Neuron (in vitro differentiated cells): ENCODE data around the gene CYTH3.

Source experiments
- H2AFZ ChIP-seq: one replicate; pipeline ENCODE4 v1.6.1; 2013; ENCODE audit warnings: low read depth, mild to moderate bottlenecking, inconsistent platforms, low read length, moderate library complexity
- H3K27me3 ChIP-seq: one replicate; pipeline ENCODE4 v1.6.1; 2013; ENCODE audit warnings: low read length; ENCODE audit not compliant: insufficient read depth
- H3K36me3 ChIP-seq: one replicate; pipeline ENCODE4 v1.6.1; 2013; ENCODE audit warnings: low read length; ENCODE audit not compliant: insufficient read depth
- H3K4me1 ChIP-seq: one replicate; pipeline ENCODE4 v1.6.1; 2013; ENCODE audit warnings: low read length; ENCODE audit not compliant: insufficient read depth
- H3K4me3 ChIP-seq: 2 replicates; pipeline ENCODE4 v1.5.1; 2013; ENCODE audit warnings: mild to moderate bottlenecking, low read length, moderate library complexity
- H3K9me3 ChIP-seq: one replicate; pipeline ENCODE4 v1.6.1; 2013; ENCODE audit warnings: low read length

Gene CYTH3

GRCh38 chr7:6143997-6144396, 128.4 kb downstream of the CYTH3 start:
- no peaks in the 10 kb centered on the region for H3K9me3 ChIP-seq
- no peak overlapping the region for H2AFZ ChIP-seq
- no peaks in the 10 kb centered on the region for H3K27me3 ChIP-seq
- H3K4me1 ChIP-seq, result no peaks in the 10 kb centered on the region
- no peak overlapping the region for H3K4me3 ChIP-seq
- H3K36me3 ChIP-seq, result peaks cover 76% of the 10 kb centered on the region

DNA sequence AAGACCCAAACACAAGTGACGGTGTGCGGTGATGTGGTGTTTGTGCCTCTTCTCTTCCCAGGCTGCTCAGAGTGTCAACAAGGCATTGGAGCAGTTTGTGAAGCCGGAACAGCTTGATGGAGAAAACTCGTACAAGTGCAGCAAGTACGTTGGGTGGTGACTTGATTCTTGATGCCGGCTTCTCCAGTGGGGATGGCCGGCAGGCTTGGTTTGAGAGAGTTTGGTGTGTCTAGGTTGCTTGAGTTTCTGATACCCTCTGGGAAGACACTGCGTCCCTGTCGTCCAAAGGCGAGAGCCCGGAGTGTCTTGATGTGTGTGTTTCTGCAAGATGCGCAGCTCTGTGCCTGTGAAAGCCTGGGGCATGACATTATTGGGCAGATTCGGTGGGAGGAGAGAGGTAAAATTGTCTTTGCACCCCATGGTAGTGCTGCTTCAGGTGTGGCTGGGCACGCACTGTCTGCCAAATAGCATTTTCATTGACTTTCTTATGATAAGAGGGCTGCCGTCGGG, 129.5 kb downstream of the CYTH3 start:
- Histone ChIP-seq H2AFZ (no peak overlapping the region), H3K27me3 (no peaks in the 10 kb centered on the region), H3K4me3 (no peak overlapping the region), H3K9me3 (no peaks in the 10 kb centered on the region), H3K4me1 (no peaks in the 10 kb centered on the region), H3K36me3 (peaks cover 75% of the 10 kb centered on the region)

- Histone ChIP-seq H3K4me1 (no peaks in the 10 kb centered on the region), H2AFZ (no peak overlapping the region), H3K36me3 (peaks cover 63% of the 10 kb centered on the region)
Measured at GRCh38 chr7:6139189-6139996, 133.0 kb downstream of the CYTH3 start.

DNA sequence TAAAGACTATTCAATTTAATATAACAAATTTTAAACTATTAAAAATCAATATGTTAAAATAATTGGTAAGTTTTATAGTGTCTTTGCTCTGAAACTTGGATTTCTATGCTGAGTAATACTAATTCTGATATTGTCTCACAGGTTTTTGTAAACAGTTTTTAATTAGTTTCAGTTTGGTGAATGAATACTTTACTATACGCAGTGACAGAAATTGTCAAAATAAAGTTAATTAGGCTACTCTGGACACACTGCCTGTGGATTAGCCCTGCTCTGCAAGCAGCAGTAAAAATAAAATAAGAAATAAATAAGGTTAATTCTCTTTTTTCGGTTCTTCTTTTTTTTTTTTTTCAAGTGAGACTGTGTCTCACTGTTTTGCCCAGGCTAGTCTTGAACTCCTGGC, 135.9 kb downstream of the CYTH3 start:
- Histone ChIP-seq H2AFZ (no peak overlapping the region), H3K9me3 (peaks cover 20% of the 10 kb centered on the region), H3K36me3 (peaks cover 63% of the 10 kb centered on the region), H3K4me1 (no peaks in the 10 kb centered on the region), H3K27me3 (no peaks in the 10 kb centered on the region), H3K4me3 (no peak overlapping the region)

More at GRCh38 chr7:6139189-6139996, 133.0 kb downstream of the CYTH3 start:
- Histone ChIP-seq H3K9me3 (peaks cover under 1% of the 10 kb centered on the region), H3K4me3 (no peak overlapping the region), H3K27me3 (no peaks in the 10 kb centered on the region)

DNA sequence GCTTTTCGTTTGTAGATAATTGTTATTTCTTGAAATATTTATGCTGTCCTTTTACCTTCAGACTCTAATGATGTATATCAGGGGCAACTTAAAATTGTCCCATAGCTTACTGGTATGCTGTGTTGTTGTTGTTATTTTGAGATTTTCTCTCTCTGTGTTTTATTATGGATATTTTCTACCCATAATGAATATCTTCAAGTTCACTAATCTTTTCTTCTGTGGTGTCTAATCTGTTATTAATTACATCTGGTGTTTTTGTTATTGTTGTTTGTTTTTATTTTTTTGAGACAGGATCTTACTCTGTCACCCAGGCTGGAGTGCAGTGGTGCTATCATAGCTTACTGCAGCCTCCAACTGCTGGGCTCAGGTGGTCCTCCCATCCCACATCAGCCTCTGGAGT, 139.2 kb downstream of the CYTH3 start:
- Histone ChIP-seq H3K27me3 (no peaks in the 10 kb centered on the region), H3K4me3 (no peak overlapping the region), H3K4me1 (no peaks in the 10 kb centered on the region), H3K36me3 (peaks cover 67% of the 10 kb centered on the region), H2AFZ (no peak overlapping the region), H3K9me3 (peaks cover 26% of the 10 kb centered on the region)

- H2AFZ ChIP-seq, result no peak overlapping the region
- H3K4me1 ChIP-seq, result no peaks in the 10 kb centered on the region
- peaks cover 71% of the 10 kb centered on the region for H3K36me3 ChIP-seq
- H3K27me3 ChIP-seq, result no peaks in the 10 kb centered on the region
- H3K4me3 ChIP-seq, result no peak overlapping the region
- H3K9me3 ChIP-seq, result peaks cover 26% of the 10 kb centered on the region
Measured at GRCh38 chr7:6130007-6130587, 142.3 kb downstream of the CYTH3 start.

DNA sequence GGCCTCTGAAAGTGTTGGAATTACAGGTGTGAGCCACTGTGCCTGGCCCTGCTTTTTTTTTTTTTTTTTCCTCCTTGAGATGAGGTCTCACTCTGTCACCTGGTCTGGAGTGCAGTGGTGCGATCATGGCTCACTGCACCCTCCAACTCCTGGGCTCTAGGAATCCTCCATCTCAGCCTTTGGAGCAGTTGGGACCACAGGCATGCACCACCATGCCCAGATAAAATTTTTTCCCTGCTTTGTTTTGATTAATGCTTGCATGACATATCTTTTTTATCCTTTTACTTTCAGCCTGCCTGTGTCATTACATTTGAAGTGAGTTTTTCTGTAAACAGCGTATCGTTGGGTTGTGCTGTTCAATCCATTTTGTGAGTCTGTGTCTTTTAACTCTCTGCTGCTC, 144.2 kb downstream of the CYTH3 start:
- Histone ChIP-seq H2AFZ (no peak overlapping the region), H3K27me3 (no peaks in the 10 kb centered on the region), H3K36me3 (peaks cover 68% of the 10 kb centered on the region), H3K4me1 (no peaks in the 10 kb centered on the region), H3K4me3 (no peak overlapping the region), H3K9me3 (peaks cover 22% of the 10 kb centered on the region)

GRCh38 chr7:6127110-6127490, 145.3 kb downstream of the CYTH3 start:
- Histone ChIP-seq H2AFZ (no peak overlapping the region), H3K27me3 (no peaks in the 10 kb centered on the region), H3K4me3 (no peak overlapping the region), H3K9me3 (peaks cover 18% of the 10 kb centered on the region), H3K36me3 (peaks cover 69% of the 10 kb centered on the region), H3K4me1 (no peaks in the 10 kb centered on the region)

DNA sequence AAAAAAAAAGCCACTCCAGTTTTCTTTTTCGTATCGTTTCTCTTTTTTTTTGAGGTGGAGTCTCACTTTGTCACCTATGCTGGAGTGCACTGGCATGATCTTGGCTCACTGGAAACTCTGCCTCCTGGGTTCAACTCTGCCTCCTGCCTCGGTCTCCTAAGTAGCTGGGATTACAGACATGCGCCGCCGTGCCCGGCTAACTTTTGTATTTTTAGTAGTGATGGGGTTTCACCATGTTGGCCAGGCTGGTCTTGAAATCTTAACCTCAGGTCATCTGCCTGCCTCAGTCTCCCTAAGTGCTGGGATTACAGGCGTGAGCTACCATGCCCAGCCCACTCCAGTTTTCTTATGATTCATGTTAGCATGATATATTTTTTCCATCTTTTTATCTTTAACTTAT, 148.6 kb downstream of the CYTH3 start:
- Histone ChIP-seq H3K9me3 (peaks cover 19% of the 10 kb centered on the region), H3K4me1 (no peaks in the 10 kb centered on the region), H3K4me3 (no peak overlapping the region), H3K36me3 (peaks cover 68% of the 10 kb centered on the region), H2AFZ (no peak overlapping the region), H3K27me3 (no peaks in the 10 kb centered on the region)

DNA sequence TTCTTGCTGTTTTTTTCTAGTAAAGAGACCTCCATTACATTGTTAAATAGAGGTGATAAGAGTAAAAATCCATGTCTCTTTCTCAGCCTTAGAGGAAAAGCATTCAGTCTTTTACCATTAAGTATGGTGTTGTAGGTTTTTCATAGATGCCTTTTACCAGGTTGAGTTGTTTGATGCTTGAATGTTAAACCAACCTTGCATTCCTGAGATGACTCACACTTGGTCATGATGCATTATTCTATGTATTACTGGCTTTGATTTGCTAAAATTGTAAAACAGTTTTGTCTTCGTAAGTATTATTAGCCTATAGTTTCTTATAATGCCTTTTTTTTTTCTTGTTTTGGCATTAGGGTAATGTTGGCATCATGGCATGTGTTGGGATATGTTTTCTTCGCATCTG, 151.3 kb downstream of the CYTH3 start:
- Histone ChIP-seq H3K4me1 (no peaks in the 10 kb centered on the region), H3K9me3 (peaks cover 18% of the 10 kb centered on the region), H2AFZ (no peak overlapping the region), H3K36me3 (peaks cover 69% of the 10 kb centered on the region), H3K27me3 (no peaks in the 10 kb centered on the region), H3K4me3 (no peak overlapping the region)

DNA sequence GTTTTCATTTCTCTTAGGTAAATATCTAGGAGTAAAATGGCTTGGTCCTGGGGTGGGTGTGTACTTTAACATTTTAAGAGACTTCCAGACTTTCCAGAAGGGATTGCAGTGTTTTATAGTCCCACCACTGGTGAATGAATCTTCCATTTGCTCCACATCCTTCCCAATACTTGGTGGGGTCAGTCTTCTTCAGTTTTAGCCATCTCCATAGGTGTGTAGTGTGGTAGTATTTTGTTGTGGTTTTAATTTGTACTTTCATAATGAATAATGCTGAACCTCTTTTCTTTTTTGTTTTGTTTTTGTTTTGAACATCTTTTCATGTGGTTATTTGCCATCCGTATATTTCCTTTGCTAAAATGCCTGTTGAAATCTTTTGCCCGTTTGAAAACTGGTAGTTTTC, 154.9 kb downstream of the CYTH3 start:
- Histone ChIP-seq H3K27me3 (no peaks in the 10 kb centered on the region), H3K4me1 (no peaks in the 10 kb centered on the region), H3K4me3 (no peak overlapping the region), H2AFZ (no peak overlapping the region), H3K9me3 (peaks cover 13% of the 10 kb centered on the region), H3K36me3 (peaks cover 74% of the 10 kb centered on the region)

- H3K9me3 ChIP-seq, result peaks cover 8% of the 10 kb centered on the region
- no peak overlapping the region for H3K4me3 ChIP-seq
- H3K36me3 ChIP-seq, result peaks cover 68% of the 10 kb centered on the region
- no peak overlapping the region for H2AFZ ChIP-seq
- no peaks in the 10 kb centered on the region for H3K27me3 ChIP-seq
- H3K4me1 ChIP-seq, result no peaks in the 10 kb centered on the region
Measured at GRCh38 chr7:6116211-6116610, 156.2 kb downstream of the CYTH3 start.
